Measurements from ENCODE around the gene CAMK1D.

Gene CAMK1D

GRCh38 chr10:12628153-12628552 lies 278.8 kb downstream of the CAMK1D start:
- no peak for TF ChIP-seq CTCF (IDR thresholded peaks at IDR 0.05; ENCODE audit: low read depth, low read length)
- no peak for DNase-seq (ENCODE audit: extremely low read depth, low read depth)

- DNase-seq (ENCODE audit: extremely low read depth, low read depth) = no peak
- no peak for TF ChIP-seq CTCF (IDR thresholded peaks at IDR 0.05; ENCODE audit: low read depth, low read length)
These were observed 279.8 kb downstream of the CAMK1D start for GRCh38 chr10:12628964-12629766.

- DNase-seq (ENCODE audit: extremely low read depth, low read depth) = no peak
- no peak for TF ChIP-seq CTCF (IDR thresholded peaks at IDR 0.05; ENCODE audit: low read depth, low read length)
These were observed 280.4 kb downstream of the CAMK1D start for GRCh38 chr10:12629767-12630165.

- no peak for DNase-seq (ENCODE audit: extremely low read depth, low read depth)
- no peak for TF ChIP-seq CTCF (IDR thresholded peaks at IDR 0.05; ENCODE audit: low read depth, low read length)
These were observed 281.9 kb downstream of the CAMK1D start for GRCh38 chr10:12631216-12631615.

GRCh38 chr10:12631787-12632562 lies 282.6 kb downstream of the CAMK1D start:
- DNase-seq (ENCODE audit: extremely low read depth, low read depth) = no peak

GRCh38 chr10:12633776-12634620 lies 284.7 kb downstream of the CAMK1D start:
- DNase-seq (ENCODE audit: extremely low read depth, low read depth) = no peak
- TF ChIP-seq CTCF (IDR thresholded peaks at IDR 0.05; ENCODE audit: low read depth, low read length) = no peak

More at GRCh38 chr10:12631787-12632562, 282.6 kb downstream of the CAMK1D start:
- no peak for TF ChIP-seq CTCF (IDR thresholded peaks at IDR 0.05; ENCODE audit: low read depth, low read length)

Measured in AG09319 (cell line).